GM19099 (cell line): ENCODE results near the gene LHX1.

Experiments
- POLR2A ChIP-seq: IDR thresholded peaks from 3 replicates; pipeline ENCODE4 v1.6.1; 2011; ENCODE audit warnings: low read depth; ENCODE audit not compliant: insufficient read length; ENCODE audit errors: extremely low read depth

Gene LHX1

GRCh38 chr17:36931697-36932382, 5.4 kb upstream of the LHX1 start:
- TF ChIP-seq POLR2A: no peak

DNA sequence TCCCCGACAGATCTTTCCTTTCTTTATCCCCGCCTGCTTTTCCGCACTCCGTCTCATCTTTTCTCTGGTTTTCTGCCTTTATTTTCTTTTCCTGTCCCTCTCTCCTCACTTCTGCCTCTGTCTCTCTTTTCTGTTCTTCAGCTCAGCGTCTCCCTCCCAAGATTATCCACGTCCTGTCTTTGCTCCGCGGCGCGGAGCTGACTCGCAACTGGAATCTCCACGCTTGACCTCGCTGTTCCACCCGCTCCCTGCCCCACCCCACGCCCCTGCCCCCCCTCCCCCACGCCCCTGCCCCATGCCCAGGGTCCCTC, 4.9 kb upstream of the LHX1 start:
- no peak for TF ChIP-seq POLR2A

GRCh38 chr17:36932694-36933511, 4.4 kb upstream of the LHX1 start:
- TF ChIP-seq POLR2A: no peak

GRCh38 chr17:36933512-36934143, 3.6 kb upstream of the LHX1 start:
- no peak for TF ChIP-seq POLR2A

DNA sequence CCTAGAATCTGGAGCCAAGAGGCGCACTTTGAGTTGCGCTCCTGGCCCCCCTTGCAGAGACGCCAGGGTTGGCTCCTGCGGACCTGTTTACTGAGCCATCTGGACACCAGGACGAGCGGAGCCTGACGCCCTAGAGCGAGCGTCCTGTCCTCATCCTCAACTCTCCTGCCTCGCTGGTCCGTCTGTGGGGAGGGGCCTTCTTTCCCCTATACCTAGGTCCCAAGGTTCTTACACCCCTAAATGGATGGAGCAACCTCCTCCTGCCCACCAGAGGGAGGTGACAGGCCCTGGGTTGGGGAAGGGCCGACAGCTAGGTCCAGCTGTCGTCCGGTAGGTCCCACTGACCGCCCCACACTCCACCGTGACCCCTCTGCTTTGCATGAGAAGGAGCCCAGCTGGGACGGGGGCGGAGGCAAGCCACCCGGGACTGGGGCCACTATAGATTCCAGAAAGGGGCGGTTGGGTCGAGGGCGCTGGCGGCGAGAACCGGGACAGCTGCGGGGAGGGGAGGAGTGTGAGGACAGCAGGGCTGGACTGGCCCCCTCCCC, 3.1 kb upstream of the LHX1 start:
- TF ChIP-seq POLR2A: no peak

- TF ChIP-seq POLR2A: no peak
Measured at GRCh38 chr17:36934692-36935630, 2.3 kb upstream of the LHX1 start.

- no peak for TF ChIP-seq POLR2A
Measured at GRCh38 chr17:36935671-36936454, 1.4 kb upstream of the LHX1 start.

- no peak for TF ChIP-seq POLR2A
Measured at GRCh38 chr17:36936455-36937000, 747 bp upstream of the LHX1 start.

DNA sequence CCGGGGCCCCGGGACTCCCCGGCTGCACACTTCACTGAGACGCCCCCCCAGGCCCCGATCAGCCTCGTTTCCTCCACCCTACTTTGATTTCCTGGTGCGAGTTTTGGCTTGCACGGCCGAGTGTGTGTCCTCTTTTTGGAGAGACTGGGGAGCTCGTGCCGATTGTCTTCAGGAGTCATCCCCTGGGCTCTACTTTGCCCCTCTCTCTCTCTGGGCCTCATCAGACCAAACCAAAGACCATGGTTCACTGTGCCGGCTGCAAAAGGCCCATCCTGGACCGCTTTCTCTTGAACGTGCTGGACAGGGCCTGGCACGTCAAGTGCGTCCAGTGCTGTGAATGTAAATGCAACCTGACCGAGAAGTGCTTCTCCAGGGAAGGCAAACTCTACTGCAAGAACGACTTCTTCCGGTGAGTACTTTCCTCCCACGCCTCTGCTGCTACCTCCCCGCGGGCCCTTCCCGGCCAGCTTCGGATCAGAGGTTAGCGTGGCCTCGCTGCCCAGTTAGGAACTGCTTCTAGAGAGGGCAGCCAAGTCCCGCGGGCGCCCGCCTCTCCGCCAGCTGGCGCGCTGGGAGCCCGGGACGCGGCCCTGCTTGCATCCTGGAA, 787 bp downstream of the LHX1 start:
- TF ChIP-seq POLR2A: no peak

- no peak for TF ChIP-seq POLR2A
Measured at GRCh38 chr17:36938566-36939051, 1.3 kb downstream of the LHX1 start.

DNA sequence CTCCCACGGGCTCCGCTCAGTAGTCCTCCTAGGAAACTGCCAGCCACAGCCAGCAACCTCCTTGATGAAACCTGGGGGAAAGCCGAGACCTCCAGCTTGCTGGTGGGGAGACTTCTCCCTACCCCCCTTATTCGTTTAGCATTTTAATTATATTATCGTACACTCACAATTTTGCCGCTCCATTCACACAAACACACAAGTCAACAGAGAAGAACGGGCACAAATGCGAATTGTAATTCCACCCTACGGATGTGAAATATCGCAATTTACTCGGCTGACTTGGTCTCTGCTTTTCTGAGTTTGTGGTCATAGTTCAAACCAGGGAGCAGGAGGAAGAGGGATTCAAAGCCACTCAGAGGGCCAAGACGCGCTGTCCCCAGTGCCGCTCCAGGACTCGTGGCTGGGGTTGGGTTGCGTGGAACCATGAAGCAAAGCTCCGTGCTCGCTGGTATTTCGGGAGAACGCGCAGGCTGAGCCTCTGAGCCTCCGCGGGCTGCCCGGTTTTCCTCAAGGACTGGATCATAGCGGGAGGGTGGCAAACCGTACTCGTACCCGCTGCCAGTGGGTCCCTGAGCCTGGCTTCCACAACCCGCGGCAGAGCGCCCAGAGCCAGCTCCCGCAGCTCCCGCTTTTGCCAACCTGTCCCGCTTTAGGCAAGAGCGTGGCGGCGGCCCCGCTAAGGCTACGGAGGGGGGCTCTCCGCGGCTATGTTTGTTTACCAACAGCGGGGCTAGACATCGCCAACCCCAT, 2.0 kb downstream of the LHX1 start:
- no peak for TF ChIP-seq POLR2A

DNA sequence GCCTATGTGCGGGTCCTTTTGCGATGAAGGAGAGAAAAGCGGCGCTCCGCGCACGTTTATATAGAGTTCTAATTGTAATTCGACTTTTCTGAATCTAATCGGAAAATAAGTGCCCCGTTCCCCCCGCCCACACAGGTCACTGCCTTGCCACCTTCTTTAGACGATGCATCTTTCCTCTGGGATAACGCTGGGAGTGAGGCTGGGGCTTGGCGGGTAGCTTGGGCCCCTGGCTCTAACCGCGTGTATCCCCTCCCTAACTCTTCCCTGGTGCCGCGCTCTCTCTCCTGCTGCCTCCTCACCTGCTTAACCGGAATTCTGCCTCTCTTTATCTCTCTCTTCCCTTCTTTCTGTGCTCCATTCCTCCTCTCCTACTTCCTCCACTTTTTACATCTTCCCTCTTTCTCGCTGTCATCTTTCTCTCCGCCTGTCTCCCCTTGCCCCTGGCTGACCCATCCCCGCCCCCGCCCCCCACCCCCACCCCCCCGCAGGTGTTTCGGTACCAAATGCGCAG, 2.6 kb downstream of the LHX1 start:
- TF ChIP-seq POLR2A: no peak
